ENCODE results near the gene ANKRD66.

Gene ANKRD66

DNA sequence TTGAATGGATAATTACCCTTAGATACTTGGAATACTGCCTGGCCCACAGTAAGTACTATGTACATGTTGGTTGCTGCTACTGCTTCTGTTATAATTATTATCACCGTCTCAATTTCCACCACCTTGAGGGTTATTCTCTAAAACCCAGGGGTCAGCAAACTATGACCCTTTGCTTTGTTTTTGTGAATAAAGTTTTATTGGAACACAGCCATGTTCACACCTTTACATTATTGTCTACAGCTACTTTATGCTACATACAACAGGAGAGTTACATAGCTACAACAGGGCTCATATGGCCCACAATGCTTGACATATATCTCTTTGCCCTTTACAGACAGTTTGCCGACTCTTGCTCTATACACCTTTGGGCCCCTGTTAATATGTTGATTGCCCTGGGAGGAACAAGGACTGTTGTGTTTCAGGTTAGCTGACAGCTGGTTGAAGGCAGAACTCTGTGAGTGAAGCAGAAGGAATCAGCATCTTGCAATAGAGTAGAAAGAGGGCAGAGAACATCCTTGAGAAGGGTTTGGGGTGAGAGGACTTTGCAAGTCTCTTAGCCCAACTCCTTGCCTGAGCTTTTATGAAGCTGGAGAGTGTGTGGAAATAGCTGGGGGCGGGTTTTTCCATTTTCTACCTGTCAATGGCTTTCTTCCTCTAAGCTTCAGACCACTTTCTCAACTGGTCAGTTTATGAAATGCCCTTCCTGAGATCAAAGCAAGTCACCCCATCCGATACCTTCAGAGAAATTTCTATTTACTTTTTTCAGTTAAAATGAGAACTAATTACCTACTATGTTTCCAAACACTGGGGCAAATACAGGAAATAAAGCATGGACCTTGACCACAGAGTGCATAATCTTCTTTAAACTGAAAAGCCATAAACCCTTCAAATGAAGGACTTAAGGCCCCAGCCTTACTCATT, 43.0 kb downstream of the ANKRD66 start:
- no peak for DNase-seq (ENCODE audit: low read depth in 2 of 2)

GRCh38 chr6:46790355-46790874, 43.7 kb downstream of the ANKRD66 start:
- DNase-seq (ENCODE audit: low read depth in 2 of 2): no peak

- DNase-seq (ENCODE audit: low read depth in 2 of 2): no peak
Measured at GRCh38 chr6:46792635-46793034, 45.9 kb downstream of the ANKRD66 start.

DNA sequence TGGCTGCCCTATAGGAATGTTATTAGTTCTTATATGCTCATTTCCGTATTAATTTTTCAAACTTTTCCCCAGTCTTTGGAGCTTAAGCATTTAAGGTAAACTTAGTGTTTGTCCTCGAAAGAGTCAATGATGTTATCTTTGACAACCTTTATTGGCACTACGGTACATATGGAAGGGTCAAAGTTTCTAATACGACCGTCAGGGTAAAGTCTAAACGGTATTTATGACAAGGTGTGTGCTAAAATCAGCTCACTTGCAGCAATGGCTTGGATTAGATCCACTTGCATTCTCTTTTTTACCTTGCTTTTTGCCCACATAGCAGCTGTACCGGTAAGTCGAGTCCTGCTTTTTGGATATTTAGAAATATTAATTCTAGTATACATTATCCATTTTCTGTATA, 46.4 kb downstream of the ANKRD66 start, which contains the start of gene MEP1A:
TSS of gene MEP1A (plus strand) at position 252 of the 400 bp plus-strand sequence. CDS start at position 262, 10 bp downstream.
- DNase-seq (ENCODE audit: low read depth in 2 of 2): no peak

- DNase-seq (ENCODE audit: low read depth in 2 of 2): no peak
Measured at GRCh38 chr6:46794068-46794467, 47.3 kb downstream of the ANKRD66 start.

- DNase-seq (ENCODE audit: low read depth in 2 of 2): no peak
Measured at GRCh38 chr6:46795816-46796215, 49.1 kb downstream of the ANKRD66 start.

GRCh38 chr6:46796848-46797580, 50.3 kb downstream of the ANKRD66 start:
- DNase-seq (ENCODE audit: low read depth in 2 of 2): no peak

DNA sequence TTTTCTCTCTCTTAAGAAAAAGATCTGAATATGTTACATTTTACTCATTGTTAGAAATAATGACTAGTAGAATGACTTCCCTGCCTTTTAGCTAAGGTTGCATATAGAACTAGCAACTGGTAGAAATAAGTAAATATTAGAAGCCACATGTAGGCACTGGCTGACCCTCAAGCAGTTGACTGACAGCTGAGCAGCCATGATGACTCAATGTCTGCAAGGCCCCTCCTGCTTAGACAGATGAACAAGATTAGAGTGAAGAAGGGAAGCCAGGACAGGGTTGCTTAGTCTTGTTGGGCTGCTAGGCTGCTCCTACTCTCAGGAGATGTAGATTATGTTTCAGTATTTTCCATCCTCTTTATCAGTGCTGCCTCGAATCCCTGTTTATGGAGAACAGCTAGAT, 52.9 kb downstream of the ANKRD66 start:
- no peak for DNase-seq (ENCODE audit: low read depth in 2 of 2)

- no peak for DNase-seq (ENCODE audit: low read depth in 2 of 2)
Measured at GRCh38 chr6:46808806-46809205, 62.1 kb downstream of the ANKRD66 start.

All from stimulated activated CD8-positive, alpha-beta memory T cell treated with anti-CD3 and anti-CD28 coated beads, Interleukin-7, amount 100 ng/mL, for 4 hours (primary cell).